HG03280 (cell line): ENCODE results near the gene OR6K3.
"Not testable (repeated sequence)": the region's sequence is repeated elsewhere in the genome, so short reads cannot be mapped to it uniquely, and the experiment has no call there.

Experiments
- ATAC-seq: cut with Tn5 transposase; IDR thresholded peaks from one replicate; pipeline ENCODE4 v1.9.1; 2021; ENCODE audit warnings: mild to moderate bottlenecking, moderate library complexity; ENCODE audit not compliant: unreplicated experiment

OR6K3 gene

GRCh38 chr1:158688343-158688742 lies 32.2 kb downstream of the OR6K3 start:
- not testable (repeated sequence) for ATAC-seq

GRCh38 chr1:158687037-158687436 lies 33.5 kb downstream of the OR6K3 start:
- ATAC-seq: no peak

- no peak for ATAC-seq
Measured at GRCh38 chr1:158686111-158687009, 34.2 kb downstream of the OR6K3 start, which contains the start of gene SPTA1. SPTA1 (minus strand) TSS chr1:158686715; CDS start chr1:158686517, 198 bp downstream.

- no peak for ATAC-seq
Measured at GRCh38 chr1:158685085-158685484, 35.4 kb downstream of the OR6K3 start.

- no peak for ATAC-seq
Measured at GRCh38 chr1:158681606-158682005, 38.9 kb downstream of the OR6K3 start.

- ATAC-seq: no peak
Measured at GRCh38 chr1:158679289-158679688, 41.2 kb downstream of the OR6K3 start.

- ATAC-seq: no peak
Measured at GRCh38 chr1:158675563-158676323, 44.8 kb downstream of the OR6K3 start.

GRCh38 chr1:158674302-158674701 lies 46.2 kb downstream of the OR6K3 start:
- ATAC-seq: no peak
